OCI-LY7 (cell line): ENCODE measurements around the gene SRGAP3. TPM values are rescaled to one million over a fixed set of nuclear protein-coding genes. Genes with fewer than 3 reads are reported as not detected.

Source experiments
- BruUV-seq: library from RNA; stranded (reverse); fragments of 400-500 nt; replicated peaks from 2 replicates; lab custom pipeline; 2021; lab: Mats Ljungman, UMichigan
- CTCF ChIA-PET: fragments of 300-600 bp; sonication (Branson Sonifier 250); formaldehyde crosslinking; loops from one replicate; lab custom pipeline; 2022; ENCODE audit warnings: antibody characterized with exemption; ENCODE audit not compliant: unreplicated experiment; lab: Charles Lee
- POLR2A ChIA-PET: fragments of 300-600 bp; sonication (Branson Sonifier 250); formaldehyde crosslinking; loops from one replicate; lab custom pipeline; 2022; ENCODE audit warnings: antibody characterized with exemption; lab: Charles Lee
- DNase-seq: peaks from one replicate; pipeline ENCODE4 v3.0.0-alpha.2; 2015; ENCODE audit warnings: low spot score
- H2AFZ ChIP-seq: fragments of 200-600 bp; sonication (generic), shearing (Covaris generic); 2 replicates; pipeline ENCODE4 v1.6.1; 2014; ENCODE audit warnings: mild to moderate bottlenecking, antibody characterized with exemption, low read length, moderate library complexity
- H3K27ac ChIP-seq: fragments of 200-600 bp; sonication (generic); 2 replicates; pipeline ENCODE4 v1.5.1; 2014; ENCODE audit warnings: mixed run types, low read depth, mild to moderate bottlenecking, moderate library complexity, low read length, inconsistent platforms; ENCODE audit not compliant: poor library complexity, severe bottlenecking
- H3K36me3 ChIP-seq: fragments of 200-600 bp; sonication (generic); 2 replicates; pipeline ENCODE4 v1.6.1; 2014; ENCODE audit warnings: mild to moderate bottlenecking, antibody characterized with exemption, low read length, moderate library complexity, mixed read lengths; ENCODE audit not compliant: insufficient read depth
- H3K4me1 ChIP-seq: fragments of 200-600 bp; sonication (generic); 2 replicates; pipeline ENCODE4 v1.5.1; 2014; ENCODE audit warnings: mild to moderate bottlenecking, low read length; ENCODE audit not compliant: insufficient read depth, poor library complexity, severe bottlenecking
- H3K4me2 ChIP-seq: fragments of 200-600 bp; sonication (generic); 2 replicates; pipeline ENCODE4 v1.6.1; 2014; ENCODE audit warnings: mild to moderate bottlenecking, low read length
- H3K4me3 ChIP-seq: fragments of 200-600 bp; sonication (generic); 2 replicates; pipeline ENCODE4 v1.5.1; 2014; ENCODE audit warnings: mild to moderate bottlenecking, low read depth, low read length; ENCODE audit not compliant: poor library complexity, severe bottlenecking
- H3K79me2 ChIP-seq: fragments of 200-600 bp; sonication (generic); 2 replicates; pipeline ENCODE4 v1.6.1; 2016; ENCODE audit warnings: low read depth, mild to moderate bottlenecking, low read length, moderate library complexity, mixed read lengths; ENCODE audit not compliant: insufficient read depth
- H3K9me2 ChIP-seq: fragments of 200-600 bp; sonication (generic); 2 replicates; pipeline ENCODE4 v1.6.1; 2016; ENCODE audit warnings: mild to moderate bottlenecking, low read length, mixed read lengths; ENCODE audit not compliant: insufficient read depth
- H3K9me3 ChIP-seq: fragments of 200-600 bp; sonication (generic); 2 replicates; pipeline ENCODE4 v1.6.1; 2014; ENCODE audit warnings: mild to moderate bottlenecking, mixed run types, low read length, mixed read lengths
- H4K20me1 ChIP-seq: fragments of 200-600 bp; sonication (generic); 2 replicates; pipeline ENCODE4 v1.6.1; 2014; ENCODE audit warnings: mild to moderate bottlenecking, antibody characterized with exemption, low read length, moderate library complexity, mixed read lengths; ENCODE audit not compliant: insufficient read depth
- CTCF ChIP-seq: fragments of 200-600 bp; sonication (generic); conservative IDR thresholded peaks from 2 replicates; pipeline ENCODE4 v1.5.1; 2014; ENCODE audit warnings: mild to moderate bottlenecking, antibody characterized with exemption, low read length, moderate library complexity, mixed read lengths
- EZH2phosphoT487 ChIP-seq: fragments of 200-600 bp; sonication (generic); IDR thresholded peaks from 2 replicates; pipeline ENCODE4 v1.6.1; 2018; ENCODE audit warnings: low read depth, borderline replicate concordance, mild to moderate bottlenecking, mixed run types, antibody characterized with exemption, low read length, moderate library complexity, mixed read lengths
- intact Hi-C: fragments of 100-400 bp; cut with micrococcal nuclease; formaldehyde crosslinking; loops from one replicate; pipeline ENCODE4 v1.10.0; 2022; ENCODE audit not compliant: unreplicated experiment
- total RNA-seq, 2 experiments: library from RNA; depleted of rRNA in 1 of 2; stranded (reverse); fragments of >200 nt in 1 of 2; shearing (Covaris generic) in 1 of 2; gene quantifications; 2 replicates each; pipeline ENCODE4 v1.2.3, GENCODE V29; 2014 to 2022

The SRGAP3 gene
- total RNA-seq, 2 experiments from 2014 or later = 1.5 to 1.7 TPM

GRCh38 chr3:9110316-9110715 is 139.1 kb downstream of the SRGAP3 start:
- ChIA-PET POLR2A (no interaction called here), CTCF (no interaction called here)
- H3K4me1 ChIP-seq = no peaks in the 10 kb centered on the region
- H3K4me3 ChIP-seq = no peak overlapping the region
- no peak overlapping the region for H2AFZ ChIP-seq
- no peak for TF ChIP-seq EZH2phosphoT487
- TF ChIP-seq CTCF = no peak
- intact Hi-C loops = no loop called here
- BruUV-seq = no TSS peak
- no peaks in the 10 kb centered on the region for H3K79me2 ChIP-seq
- H3K36me3 ChIP-seq = no peaks in the 10 kb centered on the region
- no peak overlapping the region for H3K27ac ChIP-seq
- H4K20me1 ChIP-seq = no peaks in the 10 kb centered on the region
- H3K9me2 ChIP-seq = no peaks in the 10 kb centered on the region
- no peak for DNase-seq
- no peaks in the 10 kb centered on the region for H3K9me3 ChIP-seq
- no peak overlapping the region for H3K4me2 ChIP-seq

- no peaks in the 10 kb centered on the region for H3K9me3 ChIP-seq
- H3K4me1 ChIP-seq = no peaks in the 10 kb centered on the region
- TF ChIP-seq CTCF = no peak
- TF ChIP-seq EZH2phosphoT487 = no peak
- no TSS peak for BruUV-seq
- POLR2A ChIA-PET = no interaction called here
- no peaks in the 10 kb centered on the region for H3K9me2 ChIP-seq
- no peak for DNase-seq
- H2AFZ ChIP-seq = no peak overlapping the region
- H3K79me2 ChIP-seq = no peaks in the 10 kb centered on the region
- intact Hi-C loops = no loop called here
- no peaks in the 10 kb centered on the region for H3K36me3 ChIP-seq
- CTCF ChIA-PET = no interaction called here
- no peak overlapping the region for H3K4me3 ChIP-seq
- H3K27ac ChIP-seq = no peak overlapping the region
- H4K20me1 ChIP-seq = no peaks in the 10 kb centered on the region
- no peak overlapping the region for H3K4me2 ChIP-seq
Observed at GRCh38 chr3:9109568-9109914, 139.9 kb downstream of the SRGAP3 start.

GRCh38 chr3:9108876-9109567 is 140.4 kb downstream of the SRGAP3 start:
- Histone ChIP-seq H3K4me2 (no peak overlapping the region), H3K9me2 (no peaks in the 10 kb centered on the region), H4K20me1 (no peaks in the 10 kb centered on the region), H3K36me3 (no peaks in the 10 kb centered on the region), H3K79me2 (no peaks in the 10 kb centered on the region), H3K4me3 (no peak overlapping the region), H3K4me1 (no peaks in the 10 kb centered on the region), H3K9me3 (no peaks in the 10 kb centered on the region), H2AFZ (no peak overlapping the region), H3K27ac (no peak overlapping the region)
- POLR2A ChIA-PET = no interaction called here
- TF ChIP-seq CTCF (no peak), EZH2phosphoT487 (no peak)
- BruUV-seq = no TSS peak
- intact Hi-C loops = no loop called here
- no peak for DNase-seq
- CTCF ChIA-PET = no interaction called here
